ENCODE data around the gene ELL.

DNA sequence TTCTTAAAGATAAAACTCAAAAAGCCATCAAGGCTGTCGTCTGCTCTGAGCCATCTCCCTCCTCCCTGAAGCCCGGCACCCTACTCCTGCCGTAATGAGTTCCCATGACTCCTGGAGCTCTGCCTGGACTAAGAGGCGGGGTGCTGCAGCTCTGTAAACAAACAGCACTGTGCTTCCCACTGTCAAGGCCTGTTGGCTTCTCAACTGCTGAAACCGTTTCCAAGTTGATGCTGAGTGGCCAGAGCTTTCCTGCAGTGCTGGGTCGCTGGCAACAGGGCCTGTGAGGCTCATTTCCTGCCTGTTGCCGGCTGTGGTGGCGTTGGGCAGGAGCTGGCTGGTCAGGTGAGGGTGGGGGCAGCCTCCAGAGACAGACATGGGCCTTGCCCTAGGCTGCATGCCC, 57.2 kb downstream of the ELL start:
- TF ChIP-seq EZH2 (IDR thresholded peaks at IDR 0.05): no peak
- no peak for TF ChIP-seq POLR2AphosphoS5 (IDR thresholded peaks at IDR 0.05; ENCODE audit: borderline replicate concordance, low read depth, low read length)

Data from SK-N-MC (cell line).